Tibial nerve (tissue), 4 donors: ENCODE data around the gene ALOXE3.

ENCODE experiments used
- EP300 ChIP-seq, 2 donors: sonication (generic); formaldehyde crosslinking; IDR thresholded peaks; one replicate each; pipeline ENCODE4 v1.6.1; 2017; ENCODE audit warnings: antibody characterized with exemption in 2 of 2, mild to moderate bottlenecking in 1 of 2
- POLR2A ChIP-seq, 2 donors: fragments of 450-650 bp; IDR thresholded peaks; one replicate each; pipeline ENCODE4 v1.6.1; 2017; ENCODE audit warnings: antibody characterized with exemption in 2 of 2, mild to moderate bottlenecking in 2 of 2, moderate library complexity in 2 of 2
- TF ChIP-seq, protein P1 (sequence below), 5 experiments: fragments of 200-600 bp in 3 of 5; fragments of 450-650 bp in 2 of 5; sonication (generic) in 3 of 5; IDR thresholded peaks; one replicate each; pipeline ENCODE4 v1.5.1; 2016 to 2019; ENCODE audit warnings: antibody characterized with exemption in 5 of 5, mild to moderate bottlenecking in 3 of 5, moderate library complexity in 2 of 5

DNA sequence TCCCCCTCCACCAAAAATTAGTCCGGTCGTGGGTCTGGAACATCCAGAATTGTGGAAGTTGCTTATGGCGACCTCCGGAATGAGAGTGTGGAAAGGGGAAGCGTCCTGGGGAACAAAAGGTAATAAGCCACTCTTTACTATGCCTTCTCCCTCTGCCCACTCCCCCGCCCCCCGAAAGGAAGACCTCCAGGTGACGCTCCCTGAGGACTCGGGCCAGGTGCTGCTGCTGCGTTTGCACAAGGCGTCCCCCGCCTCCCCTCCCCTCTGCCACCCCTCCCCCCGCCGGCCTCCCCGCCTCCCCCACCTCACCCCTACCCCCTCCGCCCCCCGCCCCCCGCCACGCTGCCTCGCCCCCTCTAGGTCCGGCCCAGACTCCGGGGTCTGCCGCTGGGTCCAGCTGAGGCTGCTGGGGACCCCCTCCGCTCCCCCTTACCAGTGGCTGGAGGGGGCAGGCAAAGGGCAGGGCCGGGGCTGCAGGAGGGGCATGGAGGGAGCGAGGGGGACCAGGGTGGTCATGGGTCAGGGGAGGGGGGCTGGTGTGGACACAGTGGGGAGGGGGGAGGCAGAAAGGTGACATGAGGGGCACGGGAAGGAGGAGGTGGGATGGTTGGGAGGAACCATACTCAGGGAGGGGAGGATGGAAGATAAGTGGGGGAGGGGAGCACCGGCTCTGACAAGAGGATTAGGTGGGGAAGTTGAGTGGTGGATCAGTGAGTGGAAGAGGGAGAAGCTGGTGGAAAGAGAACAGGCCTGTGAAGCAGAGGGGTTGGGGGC, 54.4 kb downstream of the ALOXE3 start:
- no peak for TF ChIP-seq POLR2A (IDR thresholded peaks at IDR 0.05)
- TF ChIP-seq, protein P1, sequence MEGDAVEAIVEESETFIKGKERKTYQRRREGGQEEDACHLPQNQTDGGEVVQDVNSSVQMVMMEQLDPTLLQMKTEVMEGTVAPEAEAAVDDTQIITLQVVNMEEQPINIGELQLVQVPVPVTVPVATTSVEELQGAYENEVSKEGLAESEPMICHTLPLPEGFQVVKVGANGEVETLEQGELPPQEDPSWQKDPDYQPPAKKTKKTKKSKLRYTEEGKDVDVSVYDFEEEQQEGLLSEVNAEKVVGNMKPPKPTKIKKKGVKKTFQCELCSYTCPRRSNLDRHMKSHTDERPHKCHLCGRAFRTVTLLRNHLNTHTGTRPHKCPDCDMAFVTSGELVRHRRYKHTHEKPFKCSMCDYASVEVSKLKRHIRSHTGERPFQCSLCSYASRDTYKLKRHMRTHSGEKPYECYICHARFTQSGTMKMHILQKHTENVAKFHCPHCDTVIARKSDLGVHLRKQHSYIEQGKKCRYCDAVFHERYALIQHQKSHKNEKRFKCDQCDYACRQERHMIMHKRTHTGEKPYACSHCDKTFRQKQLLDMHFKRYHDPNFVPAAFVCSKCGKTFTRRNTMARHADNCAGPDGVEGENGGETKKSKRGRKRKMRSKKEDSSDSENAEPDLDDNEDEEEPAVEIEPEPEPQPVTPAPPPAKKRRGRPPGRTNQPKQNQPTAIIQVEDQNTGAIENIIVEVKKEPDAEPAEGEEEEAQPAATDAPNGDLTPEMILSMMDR (IDR thresholded peaks at IDR 0.05) = no peak
- no peak for TF ChIP-seq EP300 (IDR thresholded peaks at IDR 0.05)
